NOMO-1 treated with DMSO at 0.1 percent for 48 hours (cell line): ENCODE data around the gene NHS.
"Not testable (repeated sequence)": the region's sequence is repeated elsewhere in the genome, so short reads cannot be mapped to it uniquely, and the experiment has no call there.

ENCODE experiments used
- DNase-seq: peaks from one replicate; lab custom pipeline; 2025; ENCODE audit not compliant: unreplicated experiment; lab: John Stamatoyannopoulos, UW

Gene NHS

GRCh38 chrX:17443556-17443955, 68.6 kb downstream of the NHS start:
- no peak for DNase-seq

- DNase-seq, result not testable (repeated sequence)
Observed at GRCh38 chrX:17446269-17446668, 71.3 kb downstream of the NHS start.

GRCh38 chrX:17448188-17448587, 73.2 kb downstream of the NHS start:
- DNase-seq, result no peak

GRCh38 chrX:17449866-17450265, 74.9 kb downstream of the NHS start:
- DNase-seq, result no peak

GRCh38 chrX:17453788-17454187, 78.8 kb downstream of the NHS start:
- DNase-seq, result no peak

- no peak for DNase-seq
Observed at GRCh38 chrX:17456526-17456925, 81.5 kb downstream of the NHS start.

GRCh38 chrX:17459008-17459611, 84.1 kb downstream of the NHS start:
- no peak for DNase-seq

- DNase-seq, result no peak
Observed at GRCh38 chrX:17459661-17460060, 84.7 kb downstream of the NHS start.

- no peak for DNase-seq
Observed at GRCh38 chrX:17462881-17463280, 87.9 kb downstream of the NHS start.

GRCh38 chrX:17464194-17464593, 89.2 kb downstream of the NHS start:
- DNase-seq, result no peak

GRCh38 chrX:17465201-17465600, 90.2 kb downstream of the NHS start:
- DNase-seq, result no peak

GRCh38 chrX:17465802-17466201, 90.8 kb downstream of the NHS start:
- no peak for DNase-seq

GRCh38 chrX:17470136-17470535, 95.1 kb downstream of the NHS start:
- no peak for DNase-seq

GRCh38 chrX:17471121-17471520, 96.1 kb downstream of the NHS start:
- DNase-seq, result no peak

GRCh38 chrX:17471861-17472260, 96.9 kb downstream of the NHS start:
- DNase-seq, result no peak

GRCh38 chrX:17472424-17472823, 97.4 kb downstream of the NHS start:
- DNase-seq, result no peak

GRCh38 chrX:17473021-17473420, 98.0 kb downstream of the NHS start:
- DNase-seq, result no peak

GRCh38 chrX:17474892-17475291, 99.9 kb downstream of the NHS start:
- no peak for DNase-seq

GRCh38 chrX:17475449-17476217, 100.6 kb downstream of the NHS start:
- no peak for DNase-seq

GRCh38 chrX:17476411-17476810, 101.4 kb downstream of the NHS start:
- DNase-seq, result no peak

GRCh38 chrX:17481086-17481485, 106.1 kb downstream of the NHS start:
- DNase-seq, result no peak

- DNase-seq, result no peak
Observed at GRCh38 chrX:17484592-17484991, 109.6 kb downstream of the NHS start.

GRCh38 chrX:17485391-17485790, 110.4 kb downstream of the NHS start:
- DNase-seq, result no peak
